PC-3 (cell line): ENCODE data around the gene SLC35E2B. TPM values are rescaled to one million over a fixed set of nuclear protein-coding genes. Genes with fewer than 3 reads are reported as not detected.
"Not testable (repeated sequence)": the region's sequence is repeated elsewhere in the genome, so short reads cannot be mapped to it uniquely, and the experiment has no call there.

ENCODE experiments used
- ATAC-seq: fragments of 200-7000 bp; cut with Tn5 transposase; 2 replicates; pipeline ENCODE4 v1.9.1; 2020; ENCODE audit warnings: mild to moderate bottlenecking, moderate library complexity
- BruUV-seq: library from RNA; stranded (reverse); fragments of 400-500 nt; replicated peaks from 2 replicates; lab custom pipeline; 2021; lab: Mats Ljungman, UMichigan
- CTCF ChIA-PET: fragments of 300-600 bp; sonication (Branson Sonifier 250); formaldehyde crosslinking; loops from one replicate; lab custom pipeline; 2022; ENCODE audit warnings: antibody characterized with exemption; lab: Charles Lee
- POLR2A ChIA-PET: fragments of 300-600 bp; sonication (Branson Sonifier 250); formaldehyde crosslinking; loops from one replicate; lab custom pipeline; 2022; ENCODE audit warnings: antibody characterized with exemption; ENCODE audit not compliant: unreplicated experiment; lab: Charles Lee
- DNase-seq: peaks from one replicate; pipeline ENCODE4 v3.0.0-alpha.2; 2015
- H2AFZ ChIP-seq: fragments of 300-600 bp; sonication (generic); 2 replicates; pipeline ENCODE4 v1.6.0; 2016; ENCODE audit warnings: antibody characterized with exemption, low read length
- H3F3A ChIP-seq: fragments of 300-600 bp; sonication (generic); one replicate; pipeline ENCODE4 v1.6.0; 2017; ENCODE audit warnings: antibody characterized with exemption, low read length, control low read depth, mild to moderate bottlenecking; ENCODE audit not compliant: unreplicated experiment
- H3K27ac ChIP-seq: fragments of 300-600 bp; sonication (generic); 2 replicates; pipeline ENCODE4 v1.5.1; 2016; ENCODE audit warnings: mild to moderate bottlenecking, low read length
- H3K27me3 ChIP-seq: fragments of 300-600 bp; sonication (generic); 2 replicates; pipeline ENCODE4 v1.6.1; 2016; ENCODE audit warnings: low read length, mixed read lengths
- H3K36me3 ChIP-seq: fragments of 300-600 bp; sonication (generic); 2 replicates; pipeline ENCODE4 v1.6.1; 2016; ENCODE audit warnings: low read depth, mixed run types, low read length, mixed read lengths
- H3K4me1 ChIP-seq: fragments of 300-600 bp; sonication (generic); 2 replicates; pipeline ENCODE4 v1.5.1; 2016; ENCODE audit warnings: low read length; ENCODE audit not compliant: insufficient read depth
- H3K4me2 ChIP-seq: fragments of 300-600 bp; sonication (generic); 2 replicates; pipeline ENCODE4 v1.6.0; 2016; ENCODE audit warnings: low read length
- H3K4me3 ChIP-seq: fragments of 300-600 bp; sonication (generic); 2 replicates; pipeline ENCODE4 v1.5.1; 2016; ENCODE audit warnings: mild to moderate bottlenecking, low read length, mixed read lengths
- H3K79me2 ChIP-seq: fragments of 300-600 bp; sonication (generic); 2 replicates; pipeline ENCODE4 v1.6.1; 2017; ENCODE audit warnings: low read length, mixed read lengths
- H3K9ac ChIP-seq: fragments of 300-600 bp; sonication (generic); 2 replicates; pipeline ENCODE4 v1.6.0; 2016; ENCODE audit warnings: mild to moderate bottlenecking, low read length
- H3K9me2 ChIP-seq: fragments of 300-600 bp; sonication (generic); replicated peaks from 2 replicates; pipeline ENCODE4 v1.6.1; 2016; ENCODE audit warnings: mixed run types, low read length, mixed read lengths
- H3K9me3 ChIP-seq: fragments of 300-600 bp; sonication (generic); 2 replicates; pipeline ENCODE4 v1.6.1; 2016; ENCODE audit warnings: low read length, mixed read lengths
- H4K20me1 ChIP-seq: fragments of 300-600 bp; sonication (generic); 2 replicates; pipeline ENCODE4 v1.6.1; 2016; ENCODE audit warnings: low read length, mixed read lengths
- EZH2 ChIP-seq: fragments of 300-600 bp; sonication (generic); IDR thresholded peaks from one replicate; pipeline ENCODE4 v1.6.1; 2017; ENCODE audit warnings: antibody characterized with exemption, mild to moderate bottlenecking, low read length; ENCODE audit not compliant: unreplicated experiment
- EZH2phosphoT487 ChIP-seq: fragments of 300-600 bp; sonication (generic); IDR thresholded peaks from 2 replicates; pipeline ENCODE4 v1.6.1; 2018; ENCODE audit warnings: mild to moderate bottlenecking, antibody characterized with exemption, low read length, borderline replicate concordance
- intact Hi-C: fragments of 100-400 bp; cut with micrococcal nuclease; formaldehyde crosslinking; loops from 2 replicates; pipeline ENCODE4 v1.9.0; 2023
- total RNA-seq: library from RNA; depleted of rRNA; stranded (reverse); fragments of >200 nt; gene quantifications from 2 replicates; pipeline ENCODE4 v1.2.3, GENCODE V29; 2014
- TF ChIP-seq, protein P1 (sequence below): fragments of 300-600 bp; sonication (generic); conservative IDR thresholded peaks from 2 replicates; pipeline ENCODE4 v1.5.1; 2017; ENCODE audit warnings: antibody characterized with exemption, low read depth, mild to moderate bottlenecking, low read length

SLC35E2B gene
- total RNA-seq, 1 experiment from 2014 or later: 38.1 TPM

DNA sequence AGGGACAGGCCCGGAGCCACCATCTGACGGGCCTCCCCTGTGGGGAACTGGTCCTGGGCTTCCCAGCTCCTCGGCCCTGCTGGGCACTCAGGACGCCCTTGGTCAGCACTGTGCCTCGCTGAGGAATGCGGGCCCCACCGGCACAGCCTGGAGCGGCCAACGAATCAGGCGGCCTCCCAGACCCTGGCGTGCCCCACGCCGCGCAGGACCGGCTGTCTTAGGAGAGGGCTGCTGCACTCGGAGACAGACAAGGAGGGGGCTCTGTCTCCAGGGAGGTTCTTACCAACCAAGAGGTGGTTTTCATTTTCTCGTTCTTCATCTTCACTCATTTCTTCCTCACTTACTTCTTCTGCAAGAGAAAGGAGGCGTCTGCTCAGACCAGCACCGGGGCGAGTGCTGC, 15.3 kb upstream of the SLC35E2B start:
- H3K4me2 ChIP-seq, H3K4me1 ChIP-seq, H3K27ac ChIP-seq, ATAC-seq, H3K9me2 ChIP-seq, H3K27me3 ChIP-seq, H3F3A ChIP-seq, intact Hi-C loops, CTCF ChIA-PET, H2AFZ ChIP-seq, H3K36me3 ChIP-seq, POLR2A ChIA-PET, H4K20me1 ChIP-seq, BruUV-seq, DNase-seq, H3K9me3 ChIP-seq, H3K79me2 ChIP-seq, H3K4me3 ChIP-seq, H3K9ac ChIP-seq: not testable (repeated sequence)

DNA sequence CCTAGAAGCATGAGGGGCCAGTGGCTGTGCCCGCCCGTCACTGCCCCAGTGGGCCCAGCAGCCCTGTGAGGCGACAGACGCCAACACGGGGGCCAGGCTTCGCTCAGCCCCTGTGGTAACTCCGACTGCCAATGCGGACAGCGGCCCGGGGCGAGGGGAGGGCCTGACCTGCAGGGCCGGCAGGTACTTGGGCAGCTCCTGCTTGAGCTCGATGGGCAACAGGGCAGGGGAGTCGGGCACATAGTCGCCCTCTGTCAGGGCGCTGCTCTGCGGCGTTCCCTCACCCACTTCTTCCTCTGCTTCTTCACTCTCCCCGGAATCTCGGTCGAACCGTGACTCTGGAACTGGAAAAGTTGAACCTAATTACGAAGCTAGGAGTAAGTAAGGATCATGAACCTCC, 14.6 kb upstream of the SLC35E2B start:
- intact Hi-C loops, H3F3A ChIP-seq: not testable (repeated sequence)

DNA sequence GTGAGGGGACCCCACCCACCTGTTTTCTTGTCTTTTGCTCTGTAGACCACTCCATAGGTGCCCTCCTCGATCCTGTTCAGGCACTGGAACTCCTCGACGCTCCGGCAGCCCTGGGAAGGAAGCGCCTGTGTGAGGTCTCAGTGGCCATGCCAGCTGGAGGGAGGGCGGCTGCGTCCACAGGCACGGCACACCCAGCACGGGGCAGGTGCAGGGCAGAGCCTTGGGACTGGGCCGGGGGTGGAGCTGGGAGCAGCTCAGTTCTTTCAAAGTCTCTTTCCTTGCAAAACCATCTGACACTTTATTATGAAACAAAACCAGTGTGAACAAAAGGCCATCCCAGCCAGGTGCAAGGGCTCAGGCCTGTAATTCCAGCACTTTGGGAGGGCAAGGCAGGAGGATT, 13.0 kb upstream of the SLC35E2B start:
- H3K4me2 ChIP-seq, H2AFZ ChIP-seq, CTCF ChIA-PET, H3K4me3 ChIP-seq, H3K79me2 ChIP-seq, H3K9me3 ChIP-seq, H3F3A ChIP-seq, POLR2A ChIA-PET, H3K36me3 ChIP-seq, BruUV-seq, intact Hi-C loops, DNase-seq, H4K20me1 ChIP-seq, H3K27ac ChIP-seq, H3K27me3 ChIP-seq, H3K4me1 ChIP-seq, H3K9me2 ChIP-seq, H3K9ac ChIP-seq, ATAC-seq: not testable (repeated sequence)

More for the DNA sequence above, 14.6 kb upstream of the SLC35E2B start:
- H3K27ac ChIP-seq, DNase-seq, H3K27me3 ChIP-seq, H3K4me1 ChIP-seq, CTCF ChIA-PET, H3K4me3 ChIP-seq, H3K9me3 ChIP-seq, H3K4me2 ChIP-seq, BruUV-seq, H2AFZ ChIP-seq, H4K20me1 ChIP-seq, ATAC-seq, H3K9me2 ChIP-seq, H3K79me2 ChIP-seq, POLR2A ChIA-PET, H3K9ac ChIP-seq, H3K36me3 ChIP-seq: not testable (repeated sequence)

DNA sequence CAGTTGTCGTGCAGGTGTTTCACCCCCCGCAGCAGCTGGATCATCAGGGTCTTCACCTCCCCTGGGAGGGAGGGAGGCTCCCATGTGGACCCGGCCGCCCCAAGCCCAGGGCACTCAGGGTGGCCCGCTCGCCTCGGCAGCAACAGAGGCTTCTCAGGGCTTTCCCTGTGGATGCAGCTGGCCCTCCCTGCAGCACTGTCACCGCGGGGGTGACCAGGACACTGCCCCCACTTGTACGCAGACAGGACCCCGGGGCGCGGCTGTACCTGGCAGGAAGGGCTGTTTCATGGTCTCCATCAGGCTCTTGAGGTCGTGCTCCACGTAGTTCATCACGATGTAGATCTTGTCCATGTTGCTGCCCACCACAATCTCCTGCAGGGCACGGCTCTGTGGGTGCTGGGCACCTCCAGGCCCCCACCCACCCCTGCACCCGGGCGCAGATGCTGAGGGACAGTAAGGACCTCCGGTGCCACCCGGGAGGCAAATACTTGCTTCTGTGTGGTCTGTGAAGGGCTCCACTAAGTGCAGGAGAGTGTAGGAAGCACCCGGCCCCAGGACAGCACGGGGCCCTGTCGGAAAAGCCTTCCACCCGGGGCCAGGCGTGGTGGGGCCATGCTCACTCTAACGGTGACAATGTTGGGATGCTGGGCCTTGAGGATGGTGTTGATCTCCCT, 11.8 kb upstream of the SLC35E2B start:
- H3F3A ChIP-seq, H3K9me3 ChIP-seq, POLR2A ChIA-PET, H3K4me3 ChIP-seq, intact Hi-C loops, ATAC-seq, H3K9me2 ChIP-seq, H3K27ac ChIP-seq, H4K20me1 ChIP-seq, DNase-seq, H3K79me2 ChIP-seq, BruUV-seq, CTCF ChIA-PET, H3K4me1 ChIP-seq, H2AFZ ChIP-seq, H3K36me3 ChIP-seq, H3K9ac ChIP-seq, H3K27me3 ChIP-seq, H3K4me2 ChIP-seq: not testable (repeated sequence)

DNA sequence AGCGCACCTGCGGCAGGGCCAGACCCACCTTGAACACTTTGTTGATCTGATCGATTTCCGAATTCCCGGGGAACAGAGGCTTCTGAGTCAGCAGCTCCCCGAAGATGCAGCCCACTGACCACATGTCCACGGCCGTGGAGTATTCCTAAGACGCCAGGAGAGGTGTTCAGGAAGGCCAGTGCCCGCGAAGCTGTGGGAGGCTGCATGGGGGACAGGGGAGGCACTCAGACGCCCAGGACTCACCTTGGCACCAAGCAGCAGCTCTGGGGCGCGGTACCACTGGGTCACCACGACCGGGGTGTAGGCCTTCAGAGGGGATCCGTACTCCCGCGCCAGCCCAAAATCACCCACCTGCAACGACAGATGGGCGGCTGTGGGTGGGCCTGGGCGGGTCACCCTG, 11.2 kb upstream of the SLC35E2B start:
- intact Hi-C loops: no loop called here
- no peaks in the 10 kb centered on the region for H3K4me1 ChIP-seq
- DNase-seq (no peak), ATAC-seq (no peak)
- H3K27me3 ChIP-seq: no peaks in the 10 kb centered on the region
- H3K9ac ChIP-seq: no peak overlapping the region
- POLR2A ChIA-PET: no interaction called here
- no peak overlapping the region for H3K4me2 ChIP-seq
- H3K9me3 ChIP-seq: no peaks in the 10 kb centered on the region
- no peaks in the 10 kb centered on the region for H4K20me1 ChIP-seq
- no peak overlapping the region for H3K4me3 ChIP-seq
- no peak overlapping the region for H3K27ac ChIP-seq
- no peaks in the 10 kb centered on the region for H3K9me2 ChIP-seq
- no peaks in the 10 kb centered on the region for H3F3A ChIP-seq
- H3K79me2 ChIP-seq: no peaks in the 10 kb centered on the region
- no peak overlapping the region for H2AFZ ChIP-seq
- BruUV-seq: no TSS peak
- H3K36me3 ChIP-seq: no peaks in the 10 kb centered on the region
- CTCF ChIA-PET: no interaction called here
- TF ChIP-seq EZH2: no peak
- TF ChIP-seq EZH2phosphoT487: no peak
- TF ChIP-seq, protein P1, sequence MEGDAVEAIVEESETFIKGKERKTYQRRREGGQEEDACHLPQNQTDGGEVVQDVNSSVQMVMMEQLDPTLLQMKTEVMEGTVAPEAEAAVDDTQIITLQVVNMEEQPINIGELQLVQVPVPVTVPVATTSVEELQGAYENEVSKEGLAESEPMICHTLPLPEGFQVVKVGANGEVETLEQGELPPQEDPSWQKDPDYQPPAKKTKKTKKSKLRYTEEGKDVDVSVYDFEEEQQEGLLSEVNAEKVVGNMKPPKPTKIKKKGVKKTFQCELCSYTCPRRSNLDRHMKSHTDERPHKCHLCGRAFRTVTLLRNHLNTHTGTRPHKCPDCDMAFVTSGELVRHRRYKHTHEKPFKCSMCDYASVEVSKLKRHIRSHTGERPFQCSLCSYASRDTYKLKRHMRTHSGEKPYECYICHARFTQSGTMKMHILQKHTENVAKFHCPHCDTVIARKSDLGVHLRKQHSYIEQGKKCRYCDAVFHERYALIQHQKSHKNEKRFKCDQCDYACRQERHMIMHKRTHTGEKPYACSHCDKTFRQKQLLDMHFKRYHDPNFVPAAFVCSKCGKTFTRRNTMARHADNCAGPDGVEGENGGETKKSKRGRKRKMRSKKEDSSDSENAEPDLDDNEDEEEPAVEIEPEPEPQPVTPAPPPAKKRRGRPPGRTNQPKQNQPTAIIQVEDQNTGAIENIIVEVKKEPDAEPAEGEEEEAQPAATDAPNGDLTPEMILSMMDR: no peak

DNA sequence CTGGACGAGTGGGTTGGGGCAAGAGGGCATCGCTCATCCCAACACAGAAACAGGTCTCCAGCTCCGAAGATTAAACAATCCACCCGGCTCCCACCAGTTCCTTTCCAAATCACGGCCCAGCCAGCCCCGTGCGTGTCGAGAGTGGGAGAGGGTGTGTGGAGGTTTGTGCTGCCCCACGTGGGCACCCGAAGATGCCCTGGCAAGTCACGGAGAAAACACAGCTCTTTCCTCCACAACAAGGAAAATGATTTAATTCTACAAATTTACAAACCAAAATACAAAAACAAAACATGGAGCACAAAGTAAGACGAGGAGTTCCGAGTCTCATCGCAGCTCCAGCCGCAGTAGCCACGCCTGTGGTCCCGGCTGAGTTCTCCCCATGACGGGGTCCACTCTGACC, 9.9 kb upstream of the SLC35E2B start:
- H3K9me3 ChIP-seq, H3K4me3 ChIP-seq, H3K36me3 ChIP-seq, ATAC-seq, POLR2A ChIA-PET, H3K9ac ChIP-seq, H3K9me2 ChIP-seq, DNase-seq, H3K4me2 ChIP-seq, CTCF ChIA-PET, H3F3A ChIP-seq, H3K79me2 ChIP-seq, H3K4me1 ChIP-seq, intact Hi-C loops, H2AFZ ChIP-seq, H3K27ac ChIP-seq, H3K27me3 ChIP-seq, BruUV-seq, H4K20me1 ChIP-seq: not testable (repeated sequence)
